A673 (cell line): Measurements from ENCODE around the gene TSHZ1.

Source experiments
- CTCF ChIP-seq: fragments of 300-800, 200-600 bp; sonication (generic); conservative IDR thresholded peaks from 2 replicates; pipeline ENCODE4 v1.5.1; 2017; ENCODE audit warnings: low read depth, mild to moderate bottlenecking, antibody characterized with exemption, low read length, moderate library complexity, mixed read lengths
- EZH2 ChIP-seq: fragments of 200-600 bp; sonication (generic); IDR thresholded peaks from 2 replicates; pipeline ENCODE4 v1.6.1; 2017; ENCODE audit warnings: borderline replicate concordance, low read depth, mild to moderate bottlenecking, mixed read lengths, antibody characterized with exemption, low read length; ENCODE audit not compliant: poor library complexity, severe bottlenecking

DNA sequence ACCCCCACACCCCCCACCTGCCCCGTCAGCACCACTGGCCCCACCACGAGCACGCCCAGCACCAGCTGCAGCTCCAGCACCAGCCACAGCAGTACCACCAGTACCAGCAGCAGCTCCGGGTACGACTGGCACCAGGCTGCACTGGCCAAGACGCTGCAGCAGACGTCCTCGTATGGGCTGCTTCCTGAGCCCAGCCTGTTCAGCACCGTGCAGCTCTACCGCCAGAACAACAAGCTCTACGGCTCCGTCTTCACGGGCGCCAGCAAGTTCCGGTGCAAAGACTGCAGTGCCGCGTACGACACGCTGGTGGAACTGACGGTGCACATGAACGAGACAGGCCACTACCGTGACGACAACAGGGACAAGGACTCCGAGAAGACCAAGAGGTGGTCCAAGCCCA lies 75.3 kb downstream of the TSHZ1 start:
- TF ChIP-seq CTCF = no peak
- no peak for TF ChIP-seq EZH2
